HG02759 (cell line): ENCODE data around the gene NAXE.
"Not testable (repeated sequence)": the region's sequence is repeated elsewhere in the genome, so short reads cannot be mapped to it uniquely, and the experiment has no call there.

Source experiments
- ATAC-seq: cut with Tn5 transposase; IDR thresholded peaks from one replicate; pipeline ENCODE4 v1.9.1; 2021; ENCODE audit warnings: mild to moderate bottlenecking, moderate library complexity; ENCODE audit not compliant: unreplicated experiment

Gene NAXE

DNA sequence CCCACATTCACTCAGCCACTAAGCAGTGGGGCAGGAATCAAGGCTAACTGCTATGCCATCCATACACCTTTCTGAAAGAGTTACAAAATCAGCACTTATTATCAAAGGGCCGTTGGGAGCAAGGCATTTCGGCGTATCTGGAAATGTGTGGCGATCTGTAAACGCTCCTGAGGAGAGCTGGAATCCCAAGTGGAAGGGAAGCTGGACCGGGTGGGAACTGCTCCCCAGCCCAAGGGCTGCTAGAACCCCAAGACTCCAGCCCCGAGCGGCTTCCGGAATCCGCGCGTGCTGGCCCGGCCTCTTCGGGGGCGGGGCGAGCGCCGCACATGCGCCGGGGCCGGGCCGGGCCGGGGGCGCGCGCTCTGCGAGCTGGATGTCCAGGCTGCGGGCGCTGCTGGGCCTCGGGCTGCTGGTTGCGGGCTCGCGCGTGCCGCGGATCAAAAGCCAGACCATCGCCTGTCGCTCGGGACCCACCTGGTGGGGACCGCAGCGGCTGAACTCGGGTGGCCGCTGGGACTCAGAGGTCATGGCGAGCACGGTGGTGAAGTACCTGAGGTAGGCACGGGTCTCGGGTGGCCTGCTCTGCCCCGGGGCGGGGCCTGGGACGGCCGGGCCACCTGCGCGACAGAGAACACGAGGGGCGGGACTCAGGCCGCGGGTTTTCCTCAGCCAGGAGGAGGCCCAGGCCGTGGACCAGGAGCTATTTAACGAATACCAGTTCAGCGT, at the start of gene NAXE:
Gene NAXE, plus strand, starts transcription at position 345 of the 726 bp plus-strand sequence. Its CDS starts 29 bp downstream, at position 374.
- ATAC-seq: peak; percentile 92

- ATAC-seq: no peak
These were observed 48.5 kb upstream of the NAXE start for GRCh38 chr1:156543066-156543465.

DNA sequence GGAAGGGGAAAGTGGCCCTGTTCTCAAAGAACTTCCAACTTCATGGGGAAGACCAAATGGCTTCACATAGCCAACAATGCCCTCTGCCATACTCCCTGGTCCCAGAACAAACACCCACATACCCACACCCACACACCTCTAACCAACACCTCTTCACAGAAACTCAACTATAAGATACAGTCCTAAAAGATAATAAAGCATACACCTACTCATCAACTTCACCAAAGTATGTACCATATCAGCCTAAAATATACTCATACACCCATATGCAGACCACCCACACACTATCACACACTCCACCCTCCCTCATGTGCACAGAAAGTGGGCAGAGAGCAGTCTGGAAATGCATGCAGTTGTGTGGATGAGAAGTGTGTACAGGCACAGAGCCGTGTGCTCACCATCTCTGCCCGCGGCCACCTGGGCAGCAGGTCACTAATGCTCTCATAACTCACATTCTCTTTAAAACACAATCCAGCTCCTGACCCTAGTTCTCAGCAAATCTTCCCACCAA, 46.9 kb upstream of the NAXE start:
- no peak for ATAC-seq

DNA sequence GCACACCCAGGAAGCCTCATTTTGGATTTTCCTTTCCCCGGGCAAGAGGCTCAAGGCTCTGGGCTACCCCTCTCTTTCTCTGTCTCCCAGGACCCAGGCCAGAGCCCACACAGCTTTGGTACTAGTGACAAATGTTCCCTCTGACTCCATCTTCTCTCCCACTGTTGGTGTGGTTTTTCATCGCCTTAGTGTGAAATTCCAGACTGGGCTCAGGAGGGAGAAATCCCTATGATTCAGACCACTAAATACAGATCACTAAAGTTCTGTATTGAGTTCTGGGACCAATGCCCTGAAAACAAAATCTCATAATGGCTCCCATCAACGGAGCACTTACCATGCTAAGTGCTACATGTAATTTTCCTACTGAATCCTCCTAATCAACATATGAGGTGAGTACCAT, 45.3 kb upstream of the NAXE start:
- ATAC-seq: no peak

DNA sequence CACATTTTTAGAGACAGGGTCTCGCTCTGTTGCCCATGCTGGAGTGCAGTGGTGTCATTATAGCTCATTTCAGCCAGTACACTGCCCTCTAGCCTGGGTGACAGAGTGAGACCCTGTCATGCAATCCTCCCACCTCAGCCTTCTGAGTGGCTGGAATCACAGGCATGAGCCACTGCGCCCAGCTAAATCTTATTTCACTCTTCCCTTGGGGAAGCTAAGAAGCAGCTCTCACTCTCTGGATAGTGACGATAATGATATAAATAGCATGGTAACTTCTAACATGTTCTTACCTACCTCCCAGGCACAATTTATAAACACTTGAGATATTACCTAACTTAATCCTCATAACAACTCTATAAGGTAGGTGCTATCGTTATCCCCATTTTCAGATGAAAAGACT, 44.1 kb upstream of the NAXE start:
- no peak for ATAC-seq

- no peak for ATAC-seq
These were observed 43.6 kb upstream of the NAXE start for GRCh38 chr1:156547982-156548381.

DNA sequence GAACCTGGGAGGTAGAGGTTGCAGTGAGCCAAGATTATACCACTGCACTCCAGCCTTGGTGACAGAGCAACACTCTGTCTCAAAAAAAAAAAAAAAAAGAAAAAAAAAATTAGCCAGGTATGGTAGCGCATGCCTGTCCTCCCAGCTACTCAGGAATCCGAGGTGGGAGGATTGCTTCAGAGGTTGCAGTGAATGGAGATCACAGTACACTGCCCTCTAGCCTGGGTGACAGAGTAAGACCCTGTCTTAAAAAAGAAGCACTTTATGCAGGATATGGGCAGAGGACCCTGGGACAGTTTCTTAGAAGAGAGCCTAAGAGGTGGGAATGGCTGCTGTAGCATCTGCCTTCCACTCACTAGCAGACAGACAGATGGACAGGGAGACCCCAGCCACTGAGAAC, 42.2 kb upstream of the NAXE start:
- ATAC-seq: no peak

DNA sequence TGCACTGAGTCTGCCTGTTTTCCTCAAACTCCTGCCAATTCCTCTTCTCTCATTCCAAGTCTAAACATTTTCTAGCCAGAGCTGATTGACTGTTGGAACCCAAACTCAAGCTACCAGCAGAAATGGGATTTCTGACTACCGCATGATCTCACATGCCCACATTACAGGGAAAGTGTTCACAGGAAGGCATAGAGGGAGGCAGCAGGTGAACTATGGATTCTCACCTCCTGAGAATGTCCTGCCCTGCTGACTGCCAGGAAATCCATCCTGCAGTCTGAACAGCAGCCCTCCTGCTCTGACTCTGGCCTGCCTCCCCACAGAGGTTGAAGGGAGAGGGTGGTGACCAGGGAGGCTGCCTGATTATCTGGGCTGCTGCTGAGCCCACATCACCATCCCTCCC, 41.7 kb upstream of the NAXE start:
- ATAC-seq: no peak

DNA sequence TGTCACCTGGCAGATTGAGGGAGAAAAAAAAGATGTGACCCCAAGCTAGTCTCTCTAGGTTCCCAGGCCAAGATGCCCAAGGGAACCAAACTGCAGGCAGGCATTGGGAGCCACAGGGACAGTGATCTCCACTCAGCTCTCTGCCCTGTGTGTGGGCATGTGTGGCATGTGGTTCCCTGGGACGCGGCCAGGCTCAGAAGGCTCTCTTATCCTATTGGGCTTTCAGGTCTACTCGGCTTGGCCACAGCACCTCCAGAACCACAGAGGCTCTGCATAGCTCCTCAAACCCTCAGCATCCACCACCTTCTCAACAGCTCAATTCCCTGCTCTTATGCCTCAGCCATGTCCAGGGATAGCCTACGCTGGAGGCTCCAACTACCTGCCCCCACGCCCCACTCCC, 41.2 kb upstream of the NAXE start:
- ATAC-seq: no peak

DNA sequence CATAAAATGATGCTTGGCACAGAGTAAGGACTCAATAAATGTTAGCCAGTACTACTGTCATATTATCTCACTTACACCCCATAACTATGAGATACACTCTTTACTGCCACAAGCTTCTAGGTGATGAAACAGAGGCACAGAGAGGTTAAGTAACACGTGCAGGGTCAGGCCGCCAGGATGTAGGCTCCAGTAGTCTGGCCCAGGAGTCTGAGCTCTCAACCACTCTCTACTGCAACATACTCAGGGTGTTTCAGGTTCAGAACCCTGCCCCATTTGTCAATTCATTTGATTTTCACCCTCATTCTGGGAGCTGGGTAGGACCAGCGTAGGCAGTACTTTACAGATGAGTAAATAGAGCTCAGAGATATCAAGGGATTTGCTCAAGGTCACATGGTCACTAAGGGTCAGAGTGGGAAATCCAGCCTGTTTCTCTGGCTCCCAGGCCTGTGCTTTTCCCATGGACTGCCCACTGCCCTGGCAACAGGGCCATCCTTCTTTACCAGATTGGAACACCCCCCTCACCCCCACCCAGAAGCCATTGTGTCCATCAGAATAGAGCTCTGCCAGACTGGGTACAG, 40.4 kb upstream of the NAXE start:
- ATAC-seq: no peak

DNA sequence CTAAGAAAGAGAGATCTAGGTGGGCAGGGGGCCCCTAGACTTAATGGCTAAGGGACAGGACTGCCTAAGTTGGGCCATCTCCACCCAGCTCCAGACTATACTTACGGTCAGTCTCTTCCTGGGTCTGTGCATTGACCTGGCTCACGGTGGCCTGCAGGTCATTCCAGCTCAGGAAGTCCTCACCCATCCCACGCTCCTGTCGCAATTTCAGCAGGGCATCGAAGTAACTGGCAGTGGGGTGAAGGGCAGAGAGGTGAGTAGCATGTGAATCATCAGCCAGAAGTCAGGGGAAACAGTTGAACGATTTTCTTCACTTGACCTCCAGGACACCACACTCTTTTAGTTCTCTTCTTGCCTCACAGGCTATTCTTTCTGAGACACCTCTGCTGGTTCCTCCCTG, 39.7 kb upstream of the NAXE start:
- no peak for ATAC-seq

DNA sequence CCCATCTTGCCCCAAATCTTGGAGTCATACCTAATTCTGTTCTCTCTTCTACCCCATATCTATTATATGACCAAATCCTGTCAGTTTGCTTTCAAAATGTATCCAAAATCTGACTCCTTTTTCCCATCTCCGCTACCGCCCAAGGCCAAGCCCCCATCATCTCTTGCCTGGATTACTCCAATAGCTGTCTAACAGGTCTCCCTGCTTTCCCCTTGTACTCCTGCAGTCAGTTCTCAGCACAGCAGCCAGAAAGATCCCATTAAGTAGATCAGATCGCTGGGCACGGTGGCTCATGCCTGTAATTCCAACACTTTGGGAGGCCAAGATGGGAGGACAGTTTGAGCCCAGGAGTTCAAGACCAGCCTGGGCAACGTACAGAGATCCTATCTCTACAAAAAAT, 39.1 kb upstream of the NAXE start:
- ATAC-seq: no peak

GRCh38 chr1:156552937-156553336, 38.6 kb upstream of the NAXE start:
- not testable (repeated sequence) for ATAC-seq

DNA sequence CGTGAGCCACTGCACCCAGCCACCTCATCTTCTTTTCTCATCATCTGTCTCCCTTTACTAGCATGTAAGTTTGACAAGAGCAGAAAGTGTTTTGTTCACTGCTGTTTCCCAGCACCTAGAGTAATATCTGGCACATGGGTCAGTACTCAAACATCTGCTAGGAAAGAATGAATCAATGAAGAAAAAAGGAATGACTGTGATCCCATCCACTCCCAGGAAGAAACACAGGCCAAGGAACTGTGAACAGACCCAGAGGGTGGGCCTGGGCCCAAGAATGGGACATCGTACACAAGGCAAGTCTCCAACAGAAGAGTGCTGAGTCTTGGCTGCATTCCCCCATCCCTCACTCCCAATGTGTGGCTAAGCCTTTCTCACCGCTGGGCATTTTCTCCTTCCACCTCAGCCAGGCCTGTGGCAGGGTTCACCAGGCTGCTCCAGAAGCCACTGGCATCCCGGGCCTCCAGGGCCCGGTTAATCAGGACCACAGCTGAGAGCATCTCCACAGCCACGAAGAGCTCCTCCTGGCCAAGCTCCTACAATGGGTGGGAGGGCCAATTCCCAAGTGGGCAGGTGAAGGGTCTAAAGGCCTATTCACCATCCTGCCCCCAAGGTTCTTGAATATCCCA, 37.6 kb upstream of the NAXE start:
- ATAC-seq: no peak

DNA sequence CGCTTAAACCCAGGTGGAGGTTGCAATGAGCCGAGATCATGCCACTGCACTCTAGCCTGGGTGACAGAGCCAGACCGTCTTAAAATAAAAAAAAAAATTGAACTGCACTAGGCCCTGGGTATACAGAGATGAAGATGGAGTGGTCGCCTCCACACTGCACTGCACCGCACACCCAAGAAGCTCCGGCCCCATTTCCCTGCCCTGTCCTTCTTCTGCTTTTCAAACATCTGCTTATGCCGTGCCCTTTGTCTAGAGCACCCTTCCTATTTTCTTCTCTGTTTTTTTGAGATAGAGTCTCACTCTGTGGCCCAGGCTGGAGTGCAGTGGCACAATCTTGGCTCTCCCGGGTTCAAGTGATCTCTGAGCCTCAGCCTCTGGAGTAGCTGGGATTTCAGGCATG, 36.6 kb upstream of the NAXE start:
- no peak for ATAC-seq

- ATAC-seq: no peak
These were observed 35.9 kb upstream of the NAXE start for GRCh38 chr1:156555715-156556114.

DNA sequence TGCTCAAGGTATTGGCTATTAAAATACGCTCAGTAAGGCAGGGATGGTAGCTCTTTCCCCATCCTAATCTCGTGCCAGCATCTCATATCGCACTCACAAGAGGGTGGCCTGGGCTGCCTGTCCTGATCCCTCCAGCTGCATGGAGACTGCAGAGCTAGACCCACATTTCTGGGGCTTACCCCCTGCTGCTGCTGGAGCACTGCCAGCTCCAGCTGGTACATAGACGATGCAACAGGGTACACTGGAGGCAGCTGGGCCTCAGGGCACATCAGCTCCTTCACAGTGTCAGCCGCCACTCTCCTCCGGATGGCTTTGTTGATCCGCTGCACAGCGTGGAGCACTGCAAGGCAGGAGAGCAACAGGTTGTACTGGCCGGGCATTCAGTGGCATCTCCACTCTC, 35.2 kb upstream of the NAXE start:
- no peak for ATAC-seq

- no peak for ATAC-seq
These were observed 32.3 kb upstream of the NAXE start for GRCh38 chr1:156559086-156559796.

- ATAC-seq: no peak
These were observed 31.7 kb upstream of the NAXE start for GRCh38 chr1:156559797-156560385.

DNA sequence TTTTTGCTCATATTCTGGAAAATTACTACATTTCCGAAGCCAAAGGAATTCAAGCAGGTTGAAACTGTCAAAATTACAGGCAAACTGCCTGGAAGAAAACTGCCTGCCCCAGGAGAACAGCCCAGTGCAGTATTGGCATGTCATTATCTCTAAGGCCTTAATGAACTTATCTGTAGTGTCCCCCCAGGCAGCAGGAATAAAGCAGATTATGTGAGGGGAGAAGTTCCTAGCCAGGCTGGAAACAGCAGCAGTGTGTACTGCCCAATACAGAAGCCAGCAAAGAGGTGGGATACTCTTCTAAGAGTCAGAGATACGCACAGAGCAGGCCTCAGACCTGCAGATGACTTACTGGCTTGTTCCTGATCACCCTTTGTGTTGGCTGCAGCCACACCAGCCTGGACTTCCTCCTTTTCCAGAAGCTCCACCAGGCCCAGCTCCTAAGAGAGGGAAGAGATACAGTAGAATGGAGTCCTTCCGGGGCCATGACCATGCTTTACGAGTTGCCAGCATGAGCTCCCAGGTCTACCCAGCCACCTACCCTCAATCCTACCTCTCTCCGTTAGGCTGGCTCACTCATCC, 30.9 kb upstream of the NAXE start:
- ATAC-seq: no peak

GRCh38 chr1:156565519-156565918, 26.1 kb upstream of the NAXE start:
- ATAC-seq: no peak
